Measurements from ENCODE around the gene PITPNC1. TPM values are rescaled to one million over a fixed set of nuclear protein-coding genes. Genes with fewer than 3 reads are reported as not detected.

Gene PITPNC1
- total RNA-seq, 1 donor from 2014 or later, result 19.3 TPM

DNA sequence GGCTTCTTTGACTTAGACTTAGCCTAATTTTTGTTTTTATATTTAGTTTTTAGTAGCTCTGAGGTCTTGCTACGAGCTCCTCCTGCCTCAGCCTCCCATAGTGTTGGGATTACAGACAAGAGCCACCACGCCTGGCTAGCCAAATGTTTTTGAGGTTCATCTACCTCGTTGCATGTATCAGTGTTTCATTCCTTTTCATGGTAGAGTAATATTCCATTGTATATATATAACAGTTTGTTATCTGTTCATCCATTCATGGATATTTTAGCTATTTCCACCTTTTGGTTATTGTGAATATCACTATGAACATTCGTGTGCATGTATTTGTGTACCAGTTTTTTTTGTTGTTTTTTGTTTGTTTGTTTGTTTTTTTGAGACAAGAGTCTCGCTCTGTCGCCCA is 352.8 kb downstream of the PITPNC1 start:
- POLR2A ChIA-PET, result no interaction called here
- H3K27ac Mint-ChIP-seq, result no peak overlapping the region
- CTCF ChIA-PET, result interaction anchor here (1.0 kb wide), 1 partner anchor 232 kb away, joined by 3 read pairs; no protein-coding TSS in a partner anchor
- TF ChIP-seq CTCF (IDR thresholded peaks at IDR 0.05), result no peak
- no peak for ATAC-seq (ENCODE audit: low read depth)
- intact Hi-C loops (cut with micrococcal nuclease), result no loop called here
- peaks cover 5% of the 10 kb centered on the region for H3K4me1 Mint-ChIP-seq
- H3K4me3 Mint-ChIP-seq, result no peak overlapping the region
- H3K27me3 Mint-ChIP-seq, result no peaks in the 10 kb centered on the region
- H3K36me3 Mint-ChIP-seq (ENCODE audit: low read depth), result peaks cover 86% of the 10 kb centered on the region
- peaks cover 3% of the 10 kb centered on the region for H3K9me3 Mint-ChIP-seq
- DNase-seq, result no peak

- no peaks in the 10 kb centered on the region for H3K27me3 Mint-ChIP-seq
- peaks cover 3% of the 10 kb centered on the region for H3K9me3 Mint-ChIP-seq
- H3K36me3 Mint-ChIP-seq (ENCODE audit: low read depth), result peaks cover 80% of the 10 kb centered on the region
- POLR2A ChIA-PET, result no interaction called here
- DNase-seq (no peak), ATAC-seq (ENCODE audit: low read depth) (no peak)
- H3K4me3 Mint-ChIP-seq, result no peak overlapping the region
- CTCF ChIA-PET, result no interaction called here
- intact Hi-C loops (cut with micrococcal nuclease), result no loop called here
- H3K4me1 Mint-ChIP-seq, result peaks cover 5% of the 10 kb centered on the region
- no peak for TF ChIP-seq CTCF (IDR thresholded peaks at IDR 0.05)
- no peak overlapping the region for H3K27ac Mint-ChIP-seq
These were observed 353.6 kb downstream of the PITPNC1 start for GRCh38 chr17:67730731-67731130.

DNA sequence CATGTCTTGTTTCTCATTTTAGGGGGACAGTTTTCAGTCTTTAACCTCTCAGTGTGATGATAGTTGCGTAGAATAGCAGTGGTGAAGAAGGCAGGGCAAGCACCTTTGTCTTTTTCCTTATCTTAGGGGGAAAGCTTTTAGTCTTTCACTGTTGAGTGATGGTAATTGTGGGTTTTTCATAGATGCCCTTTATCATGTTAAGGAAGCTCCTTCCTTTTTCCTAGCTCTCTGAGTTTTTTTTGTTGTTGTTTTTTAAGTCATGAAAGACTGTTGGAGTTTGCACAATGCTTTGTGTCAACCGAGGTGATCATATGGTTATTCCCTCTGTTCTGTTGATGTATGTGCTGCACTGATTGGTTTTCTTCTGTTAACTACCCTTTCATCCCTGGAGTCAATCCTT is 356.4 kb downstream of the PITPNC1 start:
- peaks cover 85% of the 10 kb centered on the region for H3K36me3 Mint-ChIP-seq (ENCODE audit: low read depth)
- ATAC-seq (ENCODE audit: low read depth), result no peak

DNA sequence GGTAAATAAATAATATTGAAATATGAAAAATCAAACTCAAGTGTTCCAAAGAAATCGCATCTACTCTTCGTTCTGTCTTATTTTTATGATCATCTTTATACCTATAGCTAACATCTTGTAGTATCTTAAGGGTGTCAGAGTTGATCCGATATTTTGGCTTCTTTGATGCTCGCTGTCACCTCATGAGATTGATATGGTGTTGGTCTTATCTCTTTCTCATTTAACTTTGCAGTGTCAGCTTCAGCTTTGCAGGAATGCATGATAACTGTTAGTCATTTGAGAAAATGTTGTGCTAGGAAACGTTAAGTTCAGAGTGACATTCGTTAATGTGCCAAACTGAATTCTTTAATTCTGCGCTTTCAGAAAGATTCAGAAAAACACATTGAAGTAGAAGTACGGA is 360.1 kb downstream of the PITPNC1 start:
- Mint-ChIP-seq H3K36me3 (ENCODE audit: low read depth) (peaks cover 80% of the 10 kb centered on the region), H3K27me3 (no peaks in the 10 kb centered on the region), H3K27ac (no peak overlapping the region), H3K4me3 (no peak overlapping the region), H3K4me1 (peaks cover 5% of the 10 kb centered on the region), H3K9me3 (no peaks in the 10 kb centered on the region)
- no peak for ATAC-seq (ENCODE audit: low read depth)
- TF ChIP-seq CTCF (IDR thresholded peaks at IDR 0.05), result no peak
- POLR2A ChIA-PET, result no interaction called here
- intact Hi-C loops (cut with micrococcal nuclease), result no loop called here
- CTCF ChIA-PET, result no interaction called here
- DNase-seq, result no peak

More for the DNA sequence above, 356.4 kb downstream of the PITPNC1 start:
- Mint-ChIP-seq H3K27ac (no peak overlapping the region), H3K4me3 (no peak overlapping the region), H3K4me1 (peaks cover 5% of the 10 kb centered on the region), H3K9me3 (peaks cover 3% of the 10 kb centered on the region), H3K27me3 (no peaks in the 10 kb centered on the region)
- intact Hi-C loops (cut with micrococcal nuclease), result no loop called here
- ChIA-PET POLR2A (no interaction called here), CTCF (no interaction called here)
- TF ChIP-seq CTCF (IDR thresholded peaks at IDR 0.05), result no peak
- no peak for DNase-seq

- CTCF ChIA-PET, result no interaction called here
- TF ChIP-seq CTCF (IDR thresholded peaks at IDR 0.05), result no peak
- Mint-ChIP-seq H3K4me1 (no peaks in the 10 kb centered on the region), H3K36me3 (ENCODE audit: low read depth) (peaks cover 78% of the 10 kb centered on the region), H3K4me3 (no peak overlapping the region), H3K27me3 (no peaks in the 10 kb centered on the region), H3K27ac (no peak overlapping the region), H3K9me3 (no peaks in the 10 kb centered on the region)
- ATAC-seq (ENCODE audit: low read depth) (no peak), DNase-seq (no peak)
- intact Hi-C loops (cut with micrococcal nuclease), result no loop called here
- POLR2A ChIA-PET, result no interaction called here
These were observed 364.9 kb downstream of the PITPNC1 start for GRCh38 chr17:67742025-67742424.

Other genes starting within 250 kb of the PITPNC1 start
- gene HELZ, start 132.1 kb upstream of the PITPNC1 start, total RNA-seq, result 55.0 and 69.7 TPM in 2 replicates
- gene PSMD12, start 10.7 kb upstream of the PITPNC1 start, total RNA-seq, result 47.3 and 54.6 TPM in 2 replicates